H9 (cell line): ENCODE measurements around the gene CACNA1F. TPM values are rescaled to one million over a fixed set of nuclear protein-coding genes. Genes with fewer than 3 reads are reported as not detected.

Experiments used
- DNase-seq: peaks from one replicate; pipeline ENCODE4 v3.0.0-alpha.2; 2017
- H2AFZ ChIP-seq: one replicate; pipeline ENCODE4 v1.6.1; 2013; ENCODE audit warnings: mild to moderate bottlenecking, low read length, control low read depth, moderate library complexity
- H2AK5ac ChIP-seq: 2 replicates; pipeline ENCODE4 v1.6.1; 2013; ENCODE audit warnings: low read length, control low read depth, mixed read lengths; ENCODE audit not compliant: insufficient read length
- H2BK120ac ChIP-seq: one replicate; pipeline ENCODE4 v1.6.1; 2013; ENCODE audit warnings: low read depth, mild to moderate bottlenecking, low read length, control low read depth, inconsistent platforms; ENCODE audit not compliant: poor library complexity, severe bottlenecking
- H2BK12ac ChIP-seq: 2 replicates; pipeline ENCODE4 v1.6.1; 2013; ENCODE audit warnings: low read length, control low read depth, mixed read lengths, low read depth; ENCODE audit not compliant: insufficient read length
- H2BK15ac ChIP-seq: 2 replicates; pipeline ENCODE4 v1.6.1; 2013; ENCODE audit warnings: low read depth, low read length, control low read depth
- H2BK20ac ChIP-seq: one replicate; pipeline ENCODE4 v1.6.1; 2013; ENCODE audit warnings: low read depth, mild to moderate bottlenecking, low read length, control low read depth, inconsistent platforms; ENCODE audit not compliant: poor library complexity, severe bottlenecking
- H2BK5ac ChIP-seq: 2 replicates; pipeline ENCODE4 v1.6.1; 2013; ENCODE audit warnings: low read length, control low read depth, mixed read lengths; ENCODE audit not compliant: insufficient read length
- H3K14ac ChIP-seq: 2 replicates; pipeline ENCODE4 v1.6.1; 2013; ENCODE audit warnings: low read length, control low read depth; ENCODE audit not compliant: insufficient read depth
- H3K18ac ChIP-seq: 2 replicates; pipeline ENCODE4 v1.6.1; 2013; ENCODE audit warnings: low read depth, mild to moderate bottlenecking, mixed read lengths, low read length, control low read depth; ENCODE audit not compliant: insufficient read length
- H3K23ac ChIP-seq: 2 replicates; pipeline ENCODE4 v1.6.1; 2013; ENCODE audit warnings: low read length, control low read depth, mixed read lengths, low read depth; ENCODE audit not compliant: insufficient read length
- H3K23me2 ChIP-seq: 2 replicates; pipeline ENCODE4 v1.6.1; 2013; ENCODE audit warnings: low read depth, mild to moderate bottlenecking, mixed read lengths, low read length, control low read depth; ENCODE audit not compliant: insufficient read length, poor library complexity, severe bottlenecking
- H3K27ac ChIP-seq: 2 replicates; pipeline ENCODE4 v1.5.1; 2013; ENCODE audit warnings: low read length, control low read depth, mixed read lengths, low read depth; ENCODE audit not compliant: insufficient read length
- H3K27me3 ChIP-seq: 2 replicates; pipeline ENCODE4 v1.6.1; 2013; ENCODE audit warnings: low read length, control low read depth, inconsistent platforms; ENCODE audit not compliant: insufficient read depth
- H3K4ac ChIP-seq: 2 replicates; pipeline ENCODE4 v1.6.1; 2013; ENCODE audit warnings: low read depth, mild to moderate bottlenecking, control low read depth, inconsistent platforms, low read length, moderate library complexity
- H3K4me1 ChIP-seq: 2 replicates; pipeline ENCODE4 v1.6.1; 2013; ENCODE audit warnings: low read length, control low read depth, inconsistent platforms; ENCODE audit not compliant: insufficient read depth
- H3K4me2 ChIP-seq: 2 replicates; pipeline ENCODE4 v1.6.1; 2013; ENCODE audit warnings: low read length, control low read depth, mixed read lengths; ENCODE audit not compliant: insufficient read length, insufficient read depth
- H3K56ac ChIP-seq: 2 replicates; pipeline ENCODE4 v1.6.1; 2013; ENCODE audit warnings: low read depth, mild to moderate bottlenecking, mixed read lengths, low read length, control low read depth; ENCODE audit not compliant: insufficient read length
- H3K79me1 ChIP-seq: 2 replicates; pipeline ENCODE4 v1.6.1; 2013; ENCODE audit warnings: low read depth, mild to moderate bottlenecking, moderate library complexity, low read length, control low read depth, inconsistent platforms; ENCODE audit not compliant: insufficient read depth, poor library complexity, severe bottlenecking
- H3K79me2 ChIP-seq: 2 replicates; pipeline ENCODE4 v1.6.1; 2013; ENCODE audit warnings: low read length, control low read depth, inconsistent platforms; ENCODE audit not compliant: insufficient read depth
- H3K9ac ChIP-seq: 2 replicates; pipeline ENCODE4 v1.6.1; 2013; ENCODE audit warnings: low read length, control low read depth, mixed read lengths; ENCODE audit not compliant: insufficient read length; ENCODE audit errors: extremely low read depth
- H3K9me3 ChIP-seq: one replicate; pipeline ENCODE4 v1.6.1; 2013; ENCODE audit warnings: low read depth, low read length, inconsistent platforms; ENCODE audit not compliant: control insufficient read depth
- H3T11ph ChIP-seq: one replicate; pipeline ENCODE4 v1.6.1; 2013; ENCODE audit warnings: mild to moderate bottlenecking, low read length, control low read depth, inconsistent platforms
- H4K20me1 ChIP-seq: one replicate; pipeline ENCODE4 v1.6.1; 2013; ENCODE audit not compliant: control insufficient read depth, insufficient read length, insufficient read depth
- H4K5ac ChIP-seq: 2 replicates; pipeline ENCODE4 v1.6.1; 2013; ENCODE audit warnings: low read depth, mild to moderate bottlenecking, mixed read lengths, low read length, control low read depth; ENCODE audit not compliant: insufficient read length
- H4K8ac ChIP-seq: replicated peaks from 2 replicates; pipeline ENCODE4 v1.6.1; 2013; ENCODE audit warnings: low read length, control low read depth, mixed read lengths, low read depth; ENCODE audit not compliant: insufficient read length
- H4K91ac ChIP-seq: 2 replicates; pipeline ENCODE4 v1.6.1; 2013; ENCODE audit warnings: low read depth, mild to moderate bottlenecking, moderate library complexity, mixed read lengths, low read length, control low read depth; ENCODE audit not compliant: insufficient read length
- H3K27ac Mint-ChIP-seq, 3 experiments: 2 replicates in 2 of 3; 3 replicates in 1 of 3; pipeline ENCODE4 v1.8.0; 2020 to 2021; ENCODE audit warnings: mixed read lengths in 3 of 3, mild to moderate bottlenecking in 1 of 3, moderate library complexity in 1 of 3
- H3K27me3 Mint-ChIP-seq: 2 replicates; pipeline ENCODE4 v1.8.0; 2021; ENCODE audit warnings: low read depth, mild to moderate bottlenecking, moderate library complexity, mixed read lengths
- H3K36me3 Mint-ChIP-seq, 3 experiments: 2 replicates in 2 of 3; 3 replicates in 1 of 3; pipeline ENCODE4 v1.8.0; 2020 to 2021; ENCODE audit warnings: low read depth in 3 of 3, mixed read lengths in 3 of 3; ENCODE audit not compliant: insufficient read depth in 1 of 3
- H3K4me1 Mint-ChIP-seq, 2 experiments: 2 replicates each; pipeline ENCODE4 v1.8.0; 2020; ENCODE audit warnings: mixed read lengths in 2 of 2
- H3K4me3 Mint-ChIP-seq, 2 experiments: 2 replicates in 1 of 2; 3 replicates in 1 of 2; pipeline ENCODE4 v1.8.0; 2020 to 2021; ENCODE audit warnings: mild to moderate bottlenecking in 2 of 2, mixed read lengths in 2 of 2, moderate library complexity in 1 of 2
- H3K9me3 Mint-ChIP-seq, 2 experiments: 2 replicates in 1 of 2; 3 replicates in 1 of 2; pipeline ENCODE4 v1.8.0; 2020; ENCODE audit warnings: mild to moderate bottlenecking in 2 of 2, mixed read lengths in 2 of 2, moderate library complexity in 1 of 2
- WGBS: extraction: QIAGEN DNeasy Blood & Tissue Kit; methylation state at CpG from one replicate; pipeline ENCODE4 v1.1.7; 2013; ENCODE audit warnings: missing lambda C conversion rate, low lambda C conversion rate, mixed read lengths; ENCODE audit not compliant: insufficient read length; ENCODE audit errors: extremely low coverage; 5-methylcytosine and 5-hydroxymethylcytosine counted together
- total RNA-seq: library from RNA; stranded (reverse); gene quantifications from 2 replicates; pipeline ENCODE4 v1.2.1, GENCODE V29; 2021
- TF ChIP-seq, protein P1 (sequence below): fragments of 200-600 bp; sonication (generic); conservative IDR thresholded peaks from 3 replicates; pipeline ENCODE4 v1.8.0; 2021; ENCODE audit warnings: antibody characterized with exemption, mild to moderate bottlenecking

The CACNA1F gene
- total RNA-seq, 1 experiment from 2014 or later: 1.4 TPM

DNA sequence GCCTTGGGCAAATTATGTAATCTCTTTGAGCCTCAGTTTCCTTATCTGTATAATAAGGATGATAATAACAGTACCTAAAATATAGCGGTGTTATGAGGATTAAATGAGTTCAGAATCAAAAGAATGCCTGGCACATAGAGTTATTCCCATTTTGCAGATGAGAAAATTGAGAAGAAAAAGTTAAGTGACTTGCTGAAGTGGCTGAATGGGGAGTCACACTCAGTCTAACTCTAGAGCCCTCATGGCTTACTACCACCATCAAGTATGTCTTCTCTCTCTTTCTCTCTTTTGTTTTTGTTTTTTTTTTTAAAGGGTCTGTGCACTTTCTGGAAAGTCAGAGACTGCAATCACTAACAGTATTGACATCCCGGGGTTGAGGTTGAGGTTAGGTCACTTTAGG is 615 bp downstream of the CACNA1F start:
- H3T11ph ChIP-seq: no peak overlapping the region
- Mint-ChIP-seq H3K9me3 (peaks cover 62 to 80% of the 10 kb centered on the region in 2 experiments), H3K4me1 (peaks cover 9 to 21% of the 10 kb centered on the region in 2 experiments)

More for the DNA sequence above, 615 bp downstream of the CACNA1F start:
- H4K91ac ChIP-seq: no peak overlapping the region
- no peak overlapping the region for H2BK5ac ChIP-seq
- H2BK120ac ChIP-seq: no peak overlapping the region
- H3K27me3 ChIP-seq: no peaks in the 10 kb centered on the region
- no peaks in the 10 kb centered on the region; the same call in 1 of the 2 replicates for H3K4me1 ChIP-seq
- no peak overlapping the region for H3K4ac ChIP-seq
- no peak overlapping the region for H2BK12ac ChIP-seq
- no peaks in the 10 kb centered on the region for H3K79me1 ChIP-seq
- H3K56ac ChIP-seq: no peak overlapping the region
- no peak overlapping the region for H2BK15ac ChIP-seq
- no peaks in the 10 kb centered on the region for H3K23me2 ChIP-seq
- H3K79me2 ChIP-seq: no peaks in the 10 kb centered on the region
- no peak overlapping the region for H3K23ac ChIP-seq
- H2BK20ac ChIP-seq: no peak overlapping the region
- H3K4me2 ChIP-seq: no peak overlapping the region
- H4K8ac ChIP-seq: no peak overlapping the region
- no peak overlapping the region for H3K18ac ChIP-seq
- WGBS: no CpG with 5 or more reads among the region's 2 CpGs
- Mint-ChIP-seq H3K36me3 (peaks cover 0 to 5% (median 1%) of the 10 kb centered on the region in 3 experiments; a peak in 4 of 7 replicates), H3K27ac (no peak overlapping the region), H3K4me3 (no peak overlapping the region), H3K27me3 (peaks cover 1% of the 10 kb centered on the region)
- H2AFZ ChIP-seq: no peak overlapping the region
- H3K27ac ChIP-seq: no peak overlapping the region
- no peak for DNase-seq
- TF ChIP-seq, protein P1, sequence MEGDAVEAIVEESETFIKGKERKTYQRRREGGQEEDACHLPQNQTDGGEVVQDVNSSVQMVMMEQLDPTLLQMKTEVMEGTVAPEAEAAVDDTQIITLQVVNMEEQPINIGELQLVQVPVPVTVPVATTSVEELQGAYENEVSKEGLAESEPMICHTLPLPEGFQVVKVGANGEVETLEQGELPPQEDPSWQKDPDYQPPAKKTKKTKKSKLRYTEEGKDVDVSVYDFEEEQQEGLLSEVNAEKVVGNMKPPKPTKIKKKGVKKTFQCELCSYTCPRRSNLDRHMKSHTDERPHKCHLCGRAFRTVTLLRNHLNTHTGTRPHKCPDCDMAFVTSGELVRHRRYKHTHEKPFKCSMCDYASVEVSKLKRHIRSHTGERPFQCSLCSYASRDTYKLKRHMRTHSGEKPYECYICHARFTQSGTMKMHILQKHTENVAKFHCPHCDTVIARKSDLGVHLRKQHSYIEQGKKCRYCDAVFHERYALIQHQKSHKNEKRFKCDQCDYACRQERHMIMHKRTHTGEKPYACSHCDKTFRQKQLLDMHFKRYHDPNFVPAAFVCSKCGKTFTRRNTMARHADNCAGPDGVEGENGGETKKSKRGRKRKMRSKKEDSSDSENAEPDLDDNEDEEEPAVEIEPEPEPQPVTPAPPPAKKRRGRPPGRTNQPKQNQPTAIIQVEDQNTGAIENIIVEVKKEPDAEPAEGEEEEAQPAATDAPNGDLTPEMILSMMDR: no peak
- H4K20me1 ChIP-seq: no peaks in the 10 kb centered on the region
- H3K9me3 ChIP-seq: peaks cover 7% of the 10 kb centered on the region
- no peak overlapping the region for H3K9ac ChIP-seq
- no peak overlapping the region for H4K5ac ChIP-seq
- H2AK5ac ChIP-seq: no peak overlapping the region
- H3K14ac ChIP-seq: no peak overlapping the region
